Activated CD4-positive, alpha-beta T cell treated with anti-CD3 and anti-CD28 coated beads, Interleukin-2, amount 50 U/mL, for 48 hours (primary cell): ENCODE results near the gene MYO9B.

ENCODE experiments used
- DNase-seq, 2 experiments: peaks; one replicate each; pipeline ENCODE4 v3.0.0-alpha.2; 2020

The MYO9B gene

GRCh38 chr19:17075035-17075863, at the start of gene MYO9B, which contains the start of gene HAUS8:
Gene MYO9B, plus strand, starts transcription at chr19:17075777. Its CDS starts 25,941 bp downstream, at chr19:17101718.
Gene HAUS8, minus strand, starts transcription at chr19:17075452. Its CDS starts 30 bp downstream, at chr19:17075422.
- peak; percentile 99 for DNase-seq

GRCh38 chr19:17025991-17026658, 49.5 kb upstream of the MYO9B start:
- DNase-seq = no peak

- DNase-seq = no peak
These were observed 48.7 kb upstream of the MYO9B start, which contains the start of gene CPAMD8 for GRCh38 chr19:17026706-17027534. Gene CPAMD8, minus strand, starts transcription at chr19:17026810. Its CDS starts 168 bp downstream, at chr19:17026642.

GRCh38 chr19:17027535-17027975, 48.0 kb upstream of the MYO9B start:
- DNase-seq = no peak

GRCh38 chr19:17031741-17032140, 43.8 kb upstream of the MYO9B start:
- DNase-seq = no peak

- no peak for DNase-seq
These were observed 39.6 kb upstream of the MYO9B start for GRCh38 chr19:17035842-17036424.

GRCh38 chr19:17036640-17037039, 38.9 kb upstream of the MYO9B start:
- DNase-seq = no peak

GRCh38 chr19:17037184-17037583, 38.4 kb upstream of the MYO9B start:
- no peak for DNase-seq

GRCh38 chr19:17037966-17038500, 37.5 kb upstream of the MYO9B start:
- DNase-seq = no peak

- DNase-seq = no peak
These were observed 33.6 kb upstream of the MYO9B start for GRCh38 chr19:17041976-17042375.

GRCh38 chr19:17043744-17044143, 31.8 kb upstream of the MYO9B start:
- DNase-seq = no peak

- DNase-seq = no peak
These were observed 29.6 kb upstream of the MYO9B start for GRCh38 chr19:17045907-17046502.

GRCh38 chr19:17048885-17049453, 26.6 kb upstream of the MYO9B start:
- DNase-seq = no peak

- no peak for DNase-seq
These were observed 25.8 kb upstream of the MYO9B start for GRCh38 chr19:17049711-17050280.

GRCh38 chr19:17052439-17052838, 23.1 kb upstream of the MYO9B start:
- DNase-seq = peak; percentile 17 to 26

- no peak for DNase-seq
These were observed 20.8 kb upstream of the MYO9B start for GRCh38 chr19:17054746-17055145.

- no peak for DNase-seq
These were observed 19.9 kb upstream of the MYO9B start for GRCh38 chr19:17055636-17056035.

- no peak for DNase-seq
These were observed 17.3 kb upstream of the MYO9B start for GRCh38 chr19:17058236-17058635.

GRCh38 chr19:17060802-17061201, 14.8 kb upstream of the MYO9B start:
- no peak for DNase-seq

GRCh38 chr19:17061205-17061604, 14.4 kb upstream of the MYO9B start:
- DNase-seq = no peak

GRCh38 chr19:17061691-17062090, 13.9 kb upstream of the MYO9B start:
- no peak for DNase-seq
